Mesenchymal stem cell (in vitro differentiated cells and primary cell): Measurements from ENCODE around the gene TSPAN5.
A peak's percentile ranks its signal among the peaks of the same experiment; 100 is the strongest.

ENCODE experiments used
- DNase-seq: peaks from one replicate; pipeline ENCODE4 v3.0.0-alpha.2; 2013
- H2AFZ ChIP-seq: one replicate; pipeline ENCODE4 v1.6.1; 2013; ENCODE audit warnings: low read depth, mild to moderate bottlenecking, control low read depth, inconsistent platforms, low read length, moderate library complexity
- H2AK5ac ChIP-seq: 2 replicates; pipeline ENCODE4 v1.6.1; 2013; ENCODE audit warnings: low read length, moderate library complexity, mild to moderate bottlenecking, inconsistent platforms; ENCODE audit not compliant: severe bottlenecking
- H2BK120ac ChIP-seq: one replicate; pipeline ENCODE4 v1.6.1; 2013; ENCODE audit warnings: low read depth, mild to moderate bottlenecking, inconsistent platforms, low read length, moderate library complexity
- H2BK12ac ChIP-seq, 2 experiments: one replicate each; pipeline ENCODE4 v1.6.1; 2013; ENCODE audit warnings: inconsistent platforms in 2 of 2, low read length in 2 of 2, mild to moderate bottlenecking in 2 of 2, moderate library complexity in 2 of 2, control low read depth in 1 of 2
- H2BK15ac ChIP-seq: one replicate; pipeline ENCODE4 v1.6.1; 2013; ENCODE audit warnings: mild to moderate bottlenecking, low read depth, inconsistent platforms; ENCODE audit not compliant: poor library complexity, severe bottlenecking
- H2BK5ac ChIP-seq: 2 replicates; pipeline ENCODE4 v1.6.1; 2013; ENCODE audit warnings: low read depth, mild to moderate bottlenecking, low read length, control low read depth, inconsistent platforms; ENCODE audit not compliant: poor library complexity, severe bottlenecking
- H3K14ac ChIP-seq, 2 experiments: one replicate each; pipeline ENCODE4 v1.6.1; 2013; ENCODE audit warnings: inconsistent platforms in 2 of 2, low read length in 2 of 2, control low read depth in 1 of 2, mild to moderate bottlenecking in 1 of 2, moderate library complexity in 1 of 2
- H3K18ac ChIP-seq, 2 experiments: one replicate each; pipeline ENCODE4 v1.6.1; 2013; ENCODE audit warnings: inconsistent platforms in 2 of 2, low read length in 2 of 2, control low read depth in 1 of 2, low read depth in 1 of 2, mild to moderate bottlenecking in 1 of 2
- H3K23ac ChIP-seq, 2 experiments: one replicate each; pipeline ENCODE4 v1.6.1; 2013; ENCODE audit warnings: inconsistent platforms in 2 of 2, low read length in 2 of 2, mild to moderate bottlenecking in 2 of 2, moderate library complexity in 2 of 2, control low read depth in 1 of 2
- H3K27ac ChIP-seq: 2 replicates; pipeline ENCODE4 v1.5.1; 2013; ENCODE audit warnings: mild to moderate bottlenecking, moderate library complexity, low read length, control low read depth, inconsistent platforms; ENCODE audit not compliant: poor library complexity, severe bottlenecking
- H3K27me3 ChIP-seq, 2 experiments: 2 replicates each; pipeline versions ENCODE4 v1.6.1 to v1.7.0; 2013; ENCODE audit warnings: low read length in 2 of 2, mild to moderate bottlenecking in 2 of 2, moderate library complexity in 2 of 2, control low read depth in 1 of 2, inconsistent platforms in 1 of 2; ENCODE audit not compliant: control insufficient read depth in 1 of 2, insufficient read depth in 1 of 2
- H3K36me3 ChIP-seq, 2 experiments: 2 replicates each; pipeline versions ENCODE4 v1.6.1 to v1.7.0; 2013; ENCODE audit warnings: low read length in 2 of 2, control low read depth in 1 of 2, inconsistent platforms in 1 of 2, low read depth in 1 of 2, mild to moderate bottlenecking in 1 of 2; ENCODE audit not compliant: insufficient read depth in 2 of 2, control insufficient read depth in 1 of 2
- H3K4ac ChIP-seq, 2 experiments: one replicate each; pipeline ENCODE4 v1.6.1; 2013; ENCODE audit warnings: inconsistent platforms in 2 of 2, low read length in 2 of 2, mild to moderate bottlenecking in 2 of 2, moderate library complexity in 2 of 2, control low read depth in 1 of 2, low read depth in 1 of 2
- H3K4me1 ChIP-seq: 2 replicates; pipeline ENCODE4 v1.6.1; 2013; ENCODE audit warnings: low read depth, low read length, control low read depth; ENCODE audit not compliant: control insufficient read depth, insufficient read depth
- H3K4me2 ChIP-seq: 2 replicates; pipeline ENCODE4 v1.6.1; 2013; ENCODE audit warnings: low read length, mild to moderate bottlenecking, inconsistent platforms; ENCODE audit not compliant: poor library complexity, severe bottlenecking
- H3K4me3 ChIP-seq, 2 experiments: 2 replicates each; pipeline versions ENCODE4 v1.5.1 to v1.7.0; 2013; ENCODE audit warnings: low read length in 2 of 2, mild to moderate bottlenecking in 2 of 2, control low read depth in 1 of 2, low read depth in 1 of 2; ENCODE audit not compliant: insufficient read depth in 1 of 2
- H3K79me1 ChIP-seq: replicated peaks from 2 replicates; pipeline ENCODE4 v1.6.1; 2013; ENCODE audit warnings: mild to moderate bottlenecking, control low read depth, low read length, inconsistent platforms; ENCODE audit not compliant: poor library complexity, severe bottlenecking
- H3K9ac ChIP-seq: 2 replicates; pipeline ENCODE4 v1.7.0; 2013; ENCODE audit warnings: mild to moderate bottlenecking, low read length, moderate library complexity
- H3K9me3 ChIP-seq: 2 replicates; pipeline ENCODE4 v1.7.0; 2013; ENCODE audit warnings: mild to moderate bottlenecking, low read length; ENCODE audit not compliant: control insufficient read depth
- H4K8ac ChIP-seq: one replicate; pipeline ENCODE4 v1.6.1; 2013; ENCODE audit warnings: inconsistent platforms, mild to moderate bottlenecking, low read length, moderate library complexity
- H4K91ac ChIP-seq: one replicate; pipeline ENCODE4 v1.6.1; 2013; ENCODE audit warnings: mild to moderate bottlenecking, low read length, inconsistent platforms
- WGBS: methylation state at CpG from one replicate; pipeline ENCODE4 v1.1.7; 2013; ENCODE audit warnings: mixed read lengths; 5-methylcytosine and 5-hydroxymethylcytosine counted together

The TSPAN5 gene

DNA sequence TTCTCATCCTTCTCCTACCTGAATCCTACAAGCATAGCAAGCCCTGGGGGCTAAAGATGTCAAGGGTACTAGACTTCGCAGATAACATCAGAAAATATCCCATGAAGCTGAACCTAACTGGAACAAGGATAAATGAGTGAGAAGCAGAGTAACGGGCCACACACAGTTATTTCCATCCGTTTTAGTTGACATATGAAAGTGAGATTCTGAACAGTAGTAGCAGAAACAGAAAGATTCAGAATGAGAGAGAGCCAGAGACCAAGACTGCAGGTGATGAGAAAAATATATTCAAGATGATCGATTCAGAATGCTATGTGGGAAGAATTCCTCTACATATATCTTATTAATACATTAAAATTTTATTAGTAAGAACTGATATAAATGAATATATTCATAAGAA, 165.1 kb downstream of the TSPAN5 start:
- Histone ChIP-seq H2BK5ac (no peak overlapping the region), H3K9ac (no peak overlapping the region), H3K27me3 (no peaks in the 10 kb centered on the region), H3K4ac (no peak overlapping the region), H2BK15ac (no peak overlapping the region), H4K91ac (no peak overlapping the region), H3K4me3 (no peak overlapping the region), H2BK12ac (no peak overlapping the region), H3K36me3 (peaks cover 12 to 19% of the 10 kb centered on the region in 2 experiments), H2AFZ (no peak overlapping the region), H3K4me1 (peaks cover 24% of the 10 kb centered on the region), H3K9me3 (no peaks in the 10 kb centered on the region), H3K23ac (no peak overlapping the region), H3K27ac (no peak overlapping the region), H4K8ac (no peak overlapping the region), H3K4me2 (no peak overlapping the region), H3K14ac (no peak overlapping the region), H3K79me1 (peaks cover 23% of the 10 kb centered on the region), H3K18ac (no peak overlapping the region), H2AK5ac (peak overlapping the region; percentile 39), H2BK120ac (no peak overlapping the region)
- no peak for DNase-seq
- 90% methylated on average over 3 of the region's 4 CpGs for WGBS

- H3K79me1 ChIP-seq: peaks cover 16% of the 10 kb centered on the region
- H3K36me3 ChIP-seq: peaks cover 5 to 11% of the 10 kb centered on the region in 2 experiments
- no peak overlapping the region for H3K4me2 ChIP-seq
- H3K27me3 ChIP-seq: no peaks in the 10 kb centered on the region
- H3K27ac ChIP-seq: peak overlapping the region; percentile 66
- no peak overlapping the region for H2BK120ac ChIP-seq
- H3K23ac ChIP-seq: no peak overlapping the region
- H3K4ac ChIP-seq: no peak overlapping the region
- no peak overlapping the region for H3K14ac ChIP-seq
- H4K91ac ChIP-seq: no peak overlapping the region
- peaks cover 20% of the 10 kb centered on the region for H3K4me1 ChIP-seq
- no peak for DNase-seq
- H2BK15ac ChIP-seq: no peak overlapping the region
- H3K4me3 ChIP-seq: no peak overlapping the region
- no peaks in the 10 kb centered on the region for H3K9me3 ChIP-seq
- H2BK12ac ChIP-seq: no peak overlapping the region
- WGBS: 88% methylated on average over 4 of the region's 7 CpGs
- H2AK5ac ChIP-seq: peak overlapping the region; percentile 89
- no peak overlapping the region for H4K8ac ChIP-seq
- no peak overlapping the region for H2BK5ac ChIP-seq
- H3K9ac ChIP-seq: no peak overlapping the region
- H2AFZ ChIP-seq: no peak overlapping the region
- H3K18ac ChIP-seq: peak overlapping the region; percentile 13 to 24
These were observed 166.4 kb downstream of the TSPAN5 start for GRCh38 chr4:98491899-98492559.

- Histone ChIP-seq H3K36me3 (peaks cover 6 to 19% of the 10 kb centered on the region in 2 experiments), H4K8ac (no peak overlapping the region), H3K4me1 (peaks cover 17% of the 10 kb centered on the region), H3K14ac (no peak overlapping the region), H2AK5ac (peak overlapping the region; percentile 93), H3K9me3 (no peaks in the 10 kb centered on the region), H3K4ac (no peak overlapping the region), H3K4me3 (no peak overlapping the region), H2BK120ac (no peak overlapping the region), H2BK12ac (no peak overlapping the region), H3K4me2 (no peak overlapping the region), H2BK5ac (no peak overlapping the region), H3K27me3 (no peaks in the 10 kb centered on the region), H3K79me1 (peaks cover 23% of the 10 kb centered on the region), H3K23ac (no peak overlapping the region), H2BK15ac (no peak overlapping the region), H4K91ac (no peak overlapping the region), H3K27ac (peak overlapping the region; percentile 21), H2AFZ (no peak overlapping the region), H3K9ac (no peak overlapping the region), H3K18ac (no peak overlapping the region)
- 96% methylated on average over 3 of the region's 3 CpGs for WGBS
- DNase-seq: no peak
These were observed 168.2 kb downstream of the TSPAN5 start for GRCh38 chr4:98490251-98490650.

- 93% methylated on average over 7 of the region's 7 CpGs for whole genome bisulfite sequencing
- H2AFZ ChIP-seq: no peak overlapping the region
- peaks cover 9 to 19% of the 10 kb centered on the region in 2 experiments for H3K36me3 ChIP-seq
- H3K4me2 ChIP-seq: no peak overlapping the region
- no peak overlapping the region for H3K4me3 ChIP-seq
- peaks cover 11% of the 10 kb centered on the region for H3K4me1 ChIP-seq
- H2BK120ac ChIP-seq: no peak overlapping the region
- no peak overlapping the region for H3K27ac ChIP-seq
- H3K27me3 ChIP-seq: no peaks in the 10 kb centered on the region
- H2BK5ac ChIP-seq: no peak overlapping the region
- no peak overlapping the region for H2BK12ac ChIP-seq
- H3K23ac ChIP-seq: no peak overlapping the region
- H2AK5ac ChIP-seq: no peak overlapping the region
- no peak for DNase-seq
- no peak overlapping the region for H3K18ac ChIP-seq
- no peak overlapping the region for H3K14ac ChIP-seq
- H2BK15ac ChIP-seq: no peak overlapping the region
- H4K91ac ChIP-seq: no peak overlapping the region
- no peak overlapping the region for H3K4ac ChIP-seq
- H3K79me1 ChIP-seq: peaks cover 20% of the 10 kb centered on the region
- H3K9me3 ChIP-seq: no peaks in the 10 kb centered on the region
- H3K9ac ChIP-seq: no peak overlapping the region
- H4K8ac ChIP-seq: no peak overlapping the region
These were observed 172.5 kb downstream of the TSPAN5 start for GRCh38 chr4:98485816-98486345.
